NCI-H1694 treated with DMSO at 0.1 percent for 48 hours (cell line): ENCODE results near the gene LIPG.
A peak's percentile ranks its signal among the peaks of the same experiment; 100 is the strongest.
"Not testable (repeated sequence)": the region's sequence is repeated elsewhere in the genome, so short reads cannot be mapped to it uniquely, and the experiment has no call there.

Experiments used
- DNase-seq: peaks from one replicate; lab custom pipeline; 2025; lab: John Stamatoyannopoulos, UW

The LIPG gene

GRCh38 chr18:49573835-49574234 is 12.0 kb downstream of the LIPG start:
- DNase-seq, result no peak

GRCh38 chr18:49579041-49579440 is 17.2 kb downstream of the LIPG start:
- DNase-seq, result not testable (repeated sequence)

GRCh38 chr18:49579583-49579982 is 17.7 kb downstream of the LIPG start:
- not testable (repeated sequence) for DNase-seq

GRCh38 chr18:49580279-49580678 is 18.4 kb downstream of the LIPG start:
- no peak for DNase-seq

GRCh38 chr18:49581371-49581770 is 19.5 kb downstream of the LIPG start:
- no peak for DNase-seq

- DNase-seq, result no peak
These were observed 20.7 kb downstream of the LIPG start for GRCh38 chr18:49582579-49582978.

- DNase-seq, result no peak
These were observed 22.5 kb downstream of the LIPG start for GRCh38 chr18:49584394-49584793.

- DNase-seq, result not testable (repeated sequence)
These were observed 23.1 kb downstream of the LIPG start for GRCh38 chr18:49584951-49585350.

- no peak for DNase-seq
These were observed 24.2 kb downstream of the LIPG start for GRCh38 chr18:49585781-49586663.

GRCh38 chr18:49588171-49588570 is 26.3 kb downstream of the LIPG start:
- DNase-seq, result no peak

GRCh38 chr18:49588971-49589370 is 27.1 kb downstream of the LIPG start:
- peak; percentile 61 for DNase-seq

- no peak for DNase-seq
These were observed 28.8 kb downstream of the LIPG start for GRCh38 chr18:49590608-49591007.

- peak; percentile 74 for DNase-seq
These were observed 29.4 kb downstream of the LIPG start for GRCh38 chr18:49591271-49591670.

- peak; percentile 31 for DNase-seq
These were observed 29.9 kb downstream of the LIPG start for GRCh38 chr18:49591775-49592174.

GRCh38 chr18:49596687-49597086 is 34.8 kb downstream of the LIPG start:
- no peak for DNase-seq

GRCh38 chr18:49597157-49597931 is 35.5 kb downstream of the LIPG start:
- DNase-seq, result no peak

- DNase-seq, result no peak
These were observed 39.4 kb downstream of the LIPG start for GRCh38 chr18:49601211-49601610.

GRCh38 chr18:49608366-49609255 is 46.8 kb downstream of the LIPG start:
- DNase-seq, result no peak

GRCh38 chr18:49609256-49610021 is 47.6 kb downstream of the LIPG start:
- no peak for DNase-seq

GRCh38 chr18:49610022-49610445 is 48.2 kb downstream of the LIPG start:
- no peak for DNase-seq

- DNase-seq, result no peak
These were observed 49.5 kb downstream of the LIPG start for GRCh38 chr18:49611316-49611715.
